GM19023 (cell line): ENCODE results near the gene PRKAB2.
A peak's percentile ranks its signal among the peaks of the same experiment; 100 is the strongest.
"Not testable (repeated sequence)": the region's sequence is repeated elsewhere in the genome, so short reads cannot be mapped to it uniquely, and the experiment has no call there.

Source experiments
- ATAC-seq: cut with Tn5 transposase; IDR thresholded peaks from one replicate; pipeline ENCODE4 v1.9.1; 2021; ENCODE audit warnings: mild to moderate bottlenecking, moderate library complexity; ENCODE audit not compliant: unreplicated experiment

The PRKAB2 gene, protein sequence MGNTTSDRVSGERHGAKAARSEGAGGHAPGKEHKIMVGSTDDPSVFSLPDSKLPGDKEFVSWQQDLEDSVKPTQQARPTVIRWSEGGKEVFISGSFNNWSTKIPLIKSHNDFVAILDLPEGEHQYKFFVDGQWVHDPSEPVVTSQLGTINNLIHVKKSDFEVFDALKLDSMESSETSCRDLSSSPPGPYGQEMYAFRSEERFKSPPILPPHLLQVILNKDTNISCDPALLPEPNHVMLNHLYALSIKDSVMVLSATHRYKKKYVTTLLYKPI

GRCh38 chr1:147172168-147173016, at the start of gene PRKAB2:
PRKAB2 (minus strand) TSS chr1:147172470; CDS start chr1:147172144, 326 bp downstream.
- ATAC-seq, result peak; percentile 88

DNA sequence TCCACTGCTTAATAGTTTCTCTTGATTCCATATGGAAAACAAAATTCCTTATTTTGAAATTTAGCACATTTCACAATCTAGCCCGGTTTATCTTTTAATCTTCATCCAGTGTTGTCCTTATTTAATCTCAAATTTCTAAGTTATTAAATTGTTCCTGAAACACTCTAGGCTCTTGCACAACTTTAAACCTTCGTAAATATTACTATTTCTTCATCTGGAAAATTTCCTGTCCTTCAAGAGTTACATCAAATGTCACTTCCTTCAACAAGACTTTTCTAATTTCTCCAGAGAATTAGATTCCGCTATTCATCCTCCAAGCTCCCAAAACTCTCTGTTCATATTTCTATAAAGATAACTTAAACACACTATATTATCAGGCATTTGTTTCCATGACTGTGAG, 46.3 kb upstream of the PRKAB2 start:
- ATAC-seq, result no peak

DNA sequence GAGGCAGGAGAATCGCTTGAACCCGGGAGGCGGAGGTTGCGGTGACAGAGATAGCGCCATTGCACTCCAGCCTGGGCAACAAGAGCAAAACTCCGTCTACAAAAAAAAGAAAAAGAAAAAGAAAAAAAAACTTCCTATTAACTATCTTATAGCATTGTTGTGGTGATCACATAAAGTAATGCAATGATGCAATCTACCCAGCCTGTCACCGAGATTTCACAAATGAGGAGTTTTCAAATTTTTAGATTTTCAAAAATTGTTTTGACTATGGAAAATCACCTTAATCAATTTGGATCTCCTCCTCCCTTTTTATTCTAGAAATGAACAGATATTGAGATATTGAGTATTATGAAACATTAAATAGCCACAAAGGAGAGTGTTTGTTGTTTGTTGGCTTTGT, 44.9 kb upstream of the PRKAB2 start:
- no peak for ATAC-seq

GRCh38 chr1:147216124-147216523, 43.9 kb upstream of the PRKAB2 start:
- no peak for ATAC-seq

DNA sequence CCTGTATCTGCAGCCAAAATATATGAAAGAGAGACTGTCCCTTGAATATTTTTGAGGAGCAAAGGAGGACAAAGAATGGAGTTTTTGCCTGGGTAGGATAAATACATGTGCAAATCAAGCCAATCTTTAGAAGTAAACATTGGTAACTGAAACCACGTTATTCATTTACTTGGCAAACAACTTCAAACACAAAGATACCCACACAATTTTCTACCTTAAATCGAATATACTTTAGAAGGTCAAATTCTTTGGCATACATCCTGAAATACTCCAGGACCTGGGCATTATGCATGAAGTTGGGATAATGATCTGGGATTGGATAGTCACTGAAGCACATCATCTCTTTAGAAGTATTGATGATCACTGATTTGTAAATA, 43.3 kb upstream of the PRKAB2 start:
- no peak for ATAC-seq

DNA sequence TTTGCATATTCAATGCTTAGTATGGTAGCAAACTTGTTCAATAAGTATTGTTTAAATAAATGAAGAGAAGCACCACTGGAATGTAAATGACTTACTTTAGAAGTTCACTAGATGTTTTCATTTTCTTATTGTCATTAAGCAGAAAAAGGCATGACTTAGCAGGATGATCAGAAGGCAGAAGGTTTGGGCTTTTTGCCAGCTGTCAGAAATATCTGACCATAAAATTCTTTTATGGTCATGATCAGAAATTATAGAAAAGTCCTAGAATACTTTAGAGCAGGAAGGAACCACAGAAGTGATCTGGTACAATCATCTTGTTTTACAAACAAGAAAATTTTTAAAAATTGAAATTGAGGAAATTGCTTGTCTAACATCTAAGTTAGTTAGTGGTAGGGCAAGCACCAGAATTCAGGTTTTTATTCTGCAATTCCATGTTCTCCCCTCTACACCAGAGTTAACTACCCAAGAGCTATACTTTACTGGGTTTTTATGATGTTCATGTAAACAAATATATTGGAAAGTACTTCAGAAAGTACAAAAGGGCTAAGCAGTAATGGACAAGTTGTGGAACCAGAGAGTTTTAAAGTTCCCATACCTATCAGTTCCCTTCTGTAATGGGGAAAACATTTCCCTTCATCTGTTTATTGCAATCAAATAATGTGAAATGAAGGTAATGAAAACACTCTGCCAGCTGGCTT, 42.7 kb upstream of the PRKAB2 start:
- no peak for ATAC-seq

GRCh38 chr1:147214325-147214724, 42.1 kb upstream of the PRKAB2 start:
- no peak for ATAC-seq

- no peak for ATAC-seq
Measured at GRCh38 chr1:147213271-147213670, 41.0 kb upstream of the PRKAB2 start.

GRCh38 chr1:147211577-147211976, 39.3 kb upstream of the PRKAB2 start:
- no peak for ATAC-seq

- ATAC-seq, result no peak
Measured at GRCh38 chr1:147210987-147211386, 38.7 kb upstream of the PRKAB2 start.

DNA sequence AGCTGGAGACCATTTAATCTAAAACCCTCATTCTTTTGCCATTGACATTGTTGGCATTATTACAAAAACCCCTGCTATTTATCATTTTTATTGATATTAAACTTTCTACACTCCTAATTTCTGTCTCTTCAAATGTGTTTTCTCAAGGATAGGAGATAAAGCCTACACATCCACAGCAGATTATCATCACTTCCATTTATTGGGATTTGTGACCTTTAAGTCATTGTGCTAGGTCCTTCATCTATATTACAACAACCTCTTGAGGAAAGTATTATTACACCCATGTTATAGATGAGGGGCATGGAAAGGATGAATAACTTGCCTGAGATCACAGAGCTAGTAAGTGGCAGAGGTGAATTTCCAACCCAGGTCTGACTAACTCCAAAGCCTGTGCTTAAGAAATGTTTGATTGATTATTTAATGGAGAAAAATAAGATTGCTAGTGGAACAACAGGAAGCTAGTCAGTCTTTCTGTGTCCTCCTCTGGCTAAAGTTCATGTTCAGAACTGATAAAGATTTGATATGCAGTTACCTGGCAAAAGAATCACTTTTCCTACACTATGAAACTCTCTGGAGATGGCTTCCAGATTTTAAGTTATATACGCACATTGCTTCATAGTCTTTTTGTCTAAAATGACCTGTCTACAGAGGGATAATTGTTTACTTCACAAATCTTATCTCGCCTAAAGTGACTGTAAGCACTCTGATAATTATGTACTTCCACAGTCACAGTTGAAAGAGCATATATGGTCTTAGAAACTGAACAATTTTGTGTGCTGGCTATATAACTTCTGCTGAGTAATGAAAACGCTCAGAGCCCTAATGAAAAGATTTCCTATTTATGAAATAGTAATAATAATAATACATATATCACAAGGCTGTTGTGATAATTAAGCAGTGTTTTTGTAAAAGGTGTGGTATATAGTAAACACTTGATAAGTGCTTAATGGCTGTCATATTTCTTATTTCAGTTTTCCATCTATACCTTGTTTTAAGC, 37.9 kb upstream of the PRKAB2 start:
- no peak for ATAC-seq

DNA sequence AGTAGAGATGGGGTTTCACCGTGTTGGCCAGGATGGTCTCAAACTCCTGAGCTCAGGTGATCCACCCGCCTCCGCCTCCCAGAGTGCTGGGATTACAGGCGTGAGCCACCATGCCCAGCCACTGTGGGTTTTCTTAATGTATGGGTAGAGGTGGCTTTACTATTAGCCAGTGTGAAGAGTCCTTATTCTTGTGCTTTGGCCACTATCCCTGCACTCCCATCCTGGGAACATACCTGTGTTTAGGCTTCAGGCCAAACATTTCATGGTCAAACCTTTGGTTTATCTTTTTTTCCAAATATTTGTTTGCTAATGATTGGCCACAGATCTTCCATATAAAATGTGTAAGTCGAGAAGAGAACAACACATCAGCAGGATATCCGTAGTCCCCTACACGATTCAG, 36.3 kb upstream of the PRKAB2 start:
- no peak for ATAC-seq

- no peak for ATAC-seq
Measured at GRCh38 chr1:147207192-147207591, 34.9 kb upstream of the PRKAB2 start.

DNA sequence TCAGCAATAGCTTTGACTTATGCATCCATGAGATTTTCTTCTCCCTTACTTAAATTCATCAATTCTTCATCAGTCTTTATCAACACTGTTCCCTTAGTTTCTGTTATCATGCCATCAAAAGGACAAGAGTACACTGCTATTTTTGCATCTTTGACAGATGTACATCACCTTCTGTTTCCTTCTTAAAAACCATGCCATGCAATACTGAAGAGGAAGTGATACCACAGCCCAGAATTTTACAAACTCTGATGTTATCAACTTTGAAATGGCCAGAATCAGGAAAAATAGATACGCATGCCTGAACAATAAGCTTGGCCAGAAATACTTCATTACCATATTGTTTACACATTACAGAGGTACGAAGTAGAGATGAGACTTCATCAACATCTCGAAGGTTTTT, 31.8 kb upstream of the PRKAB2 start:
- ATAC-seq, result no peak

GRCh38 chr1:147202576-147202975, 30.3 kb upstream of the PRKAB2 start:
- no peak for ATAC-seq

DNA sequence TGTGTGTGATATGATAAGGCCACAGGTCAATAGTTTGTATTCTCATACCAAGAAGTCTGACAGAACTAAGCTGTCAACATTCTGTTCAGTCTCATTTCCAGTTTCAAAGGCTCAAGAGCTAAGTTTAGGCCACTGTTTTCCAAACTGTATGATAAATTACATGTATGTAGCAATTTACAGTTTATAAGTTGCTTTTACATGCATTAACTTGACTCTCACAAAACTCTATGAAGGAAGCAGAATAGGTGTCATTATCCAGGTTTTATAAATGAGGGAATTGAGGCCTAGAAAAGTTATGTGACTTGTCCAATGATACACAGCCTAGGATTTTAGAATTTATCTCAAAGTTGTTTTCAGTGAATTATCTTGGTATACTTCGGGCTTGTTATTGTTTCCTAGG, 29.5 kb upstream of the PRKAB2 start:
- no peak for ATAC-seq

GRCh38 chr1:147201276-147201675, 29.0 kb upstream of the PRKAB2 start:
- no peak for ATAC-seq

GRCh38 chr1:147197324-147197723, 25.1 kb upstream of the PRKAB2 start:
- ATAC-seq, result not testable (repeated sequence)

DNA sequence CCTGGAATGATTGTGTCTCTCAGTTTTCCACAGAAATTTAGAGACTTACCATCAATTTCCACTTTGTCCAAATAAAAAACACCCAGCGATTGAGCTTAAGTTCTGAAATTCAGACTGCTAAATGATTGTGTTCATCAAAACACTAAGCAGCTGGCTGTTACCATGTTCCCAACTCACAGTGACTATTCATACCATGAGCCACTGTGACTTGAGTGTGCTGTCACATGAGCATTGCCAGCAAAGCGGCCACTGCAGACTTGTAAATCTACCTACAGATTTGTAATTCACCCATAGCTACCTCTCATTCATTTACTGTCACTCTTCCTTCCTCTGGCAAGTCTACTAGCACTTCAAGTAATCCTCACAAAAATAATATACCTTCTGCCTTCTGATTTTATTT, 17.2 kb upstream of the PRKAB2 start:
- ATAC-seq, result no peak

GRCh38 chr1:147185432-147185831, 13.2 kb upstream of the PRKAB2 start:
- ATAC-seq, result no peak
